ENCODE results near the gene ADGRD2.
"Not testable (repeated sequence)": the region's sequence is repeated elsewhere in the genome, so short reads cannot be mapped to it uniquely, and the experiment has no call there.

ADGRD2 gene

DNA sequence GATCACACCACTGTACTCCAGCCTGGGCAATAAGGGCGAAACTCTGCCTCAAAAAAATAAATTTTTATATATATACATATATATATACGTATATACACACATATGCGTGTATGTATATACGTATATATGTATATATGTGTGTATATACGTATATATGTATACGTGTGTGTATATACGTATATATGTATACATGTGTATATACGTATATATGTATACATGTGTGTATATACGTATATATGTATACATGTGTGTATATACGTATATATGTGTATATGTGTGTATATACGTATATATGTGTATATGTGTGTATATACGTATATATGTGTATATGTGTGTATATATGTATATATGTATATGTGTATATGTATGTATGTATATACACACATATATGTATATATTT is 24.5 kb upstream of the ADGRD2 start:
- H3K4me3 Mint-ChIP-seq; H3K36me3 Mint-ChIP-seq (ENCODE audit: low read depth); DNase-seq; H3K27ac Mint-ChIP-seq; H3K4me1 Mint-ChIP-seq; H3K9me3 Mint-ChIP-seq; H3K27me3 Mint-ChIP-seq; ATAC-seq: not testable (repeated sequence)

DNA sequence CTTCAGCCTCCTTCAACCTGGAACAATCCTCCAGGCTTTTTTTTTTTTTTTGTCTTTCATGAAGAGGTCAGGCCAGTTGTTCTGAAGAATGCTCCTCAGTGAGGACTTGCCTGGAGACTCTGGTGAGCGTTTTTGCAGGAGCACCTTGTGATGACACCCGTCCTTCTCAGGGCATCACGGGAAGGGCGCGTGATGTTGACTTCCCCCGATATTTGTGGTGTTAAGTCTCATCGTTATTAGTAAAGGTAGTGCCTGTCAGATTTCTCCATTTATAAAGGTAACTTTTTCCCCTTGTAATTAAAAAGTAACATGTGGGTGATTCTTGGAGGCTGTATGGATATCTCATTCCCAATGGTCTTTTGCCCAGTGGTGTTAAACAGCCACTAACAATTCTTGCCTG is 23.9 kb upstream of the ADGRD2 start:
- DNase-seq: no peak
- H3K36me3 Mint-ChIP-seq (ENCODE audit: low read depth): no peaks in the 10 kb centered on the region
- H3K4me3 Mint-ChIP-seq: no peak overlapping the region
- no peaks in the 10 kb centered on the region for H3K9me3 Mint-ChIP-seq
- no peaks in the 10 kb centered on the region for H3K4me1 Mint-ChIP-seq
- no peak overlapping the region for H3K27ac Mint-ChIP-seq
- no peaks in the 10 kb centered on the region for H3K27me3 Mint-ChIP-seq
- no peak for ATAC-seq

- no peak for ATAC-seq
- H3K4me3 Mint-ChIP-seq: no peak overlapping the region
- DNase-seq: no peak
- no peaks in the 10 kb centered on the region for H3K9me3 Mint-ChIP-seq
- H3K4me1 Mint-ChIP-seq: no peaks in the 10 kb centered on the region
- H3K27ac Mint-ChIP-seq: no peak overlapping the region
- no peaks in the 10 kb centered on the region for H3K36me3 Mint-ChIP-seq (ENCODE audit: low read depth)
- no peaks in the 10 kb centered on the region for H3K27me3 Mint-ChIP-seq
These were observed 23.0 kb upstream of the ADGRD2 start for GRCh38 chr9:124427281-124427680.

DNA sequence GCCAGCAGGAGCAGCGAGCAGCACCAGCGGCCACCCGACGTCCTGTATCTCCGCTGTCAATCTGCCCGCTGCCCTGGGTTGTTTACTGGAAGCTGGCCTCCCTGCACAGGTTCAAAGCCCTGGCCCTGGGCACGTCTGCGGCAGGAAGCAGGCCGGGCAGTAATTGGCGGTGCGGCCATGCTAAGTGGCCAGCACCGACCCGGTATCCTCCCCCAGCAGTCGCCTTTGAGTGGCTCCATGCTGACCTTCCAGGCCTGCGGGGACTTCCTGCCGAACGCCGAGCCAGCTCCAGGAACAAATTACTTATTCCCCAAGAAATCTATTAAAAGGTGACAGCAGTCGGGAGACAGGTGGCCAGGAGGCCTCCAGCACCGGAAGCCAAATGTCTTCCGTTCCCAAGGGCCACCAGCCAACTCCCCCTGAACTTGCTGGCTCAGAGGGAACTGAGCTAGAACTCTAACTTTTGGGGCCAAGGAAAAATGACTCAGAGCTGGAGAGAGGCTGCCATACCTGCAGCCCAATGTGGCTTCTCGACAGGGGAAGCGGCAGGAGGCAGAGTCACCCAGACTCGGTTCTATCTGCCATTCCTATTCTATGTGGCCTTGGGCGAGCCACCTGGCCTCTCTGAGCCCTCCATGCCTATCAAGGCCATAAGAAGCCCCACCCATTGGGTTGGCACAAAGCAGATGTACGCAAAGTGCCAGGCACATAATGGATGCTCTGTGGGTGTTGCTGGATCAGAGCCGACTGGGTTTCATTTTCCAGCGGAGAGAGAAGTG is 21.3 kb upstream of the ADGRD2 start:
- H3K4me3 Mint-ChIP-seq: no peak overlapping the region
- H3K36me3 Mint-ChIP-seq (ENCODE audit: low read depth): no peaks in the 10 kb centered on the region
- H3K27ac Mint-ChIP-seq: no peak overlapping the region
- ATAC-seq (no peak), DNase-seq (no peak)
- H3K27me3 Mint-ChIP-seq: peaks cover 2% of the 10 kb centered on the region
- H3K9me3 Mint-ChIP-seq: no peaks in the 10 kb centered on the region
- H3K4me1 Mint-ChIP-seq: no peaks in the 10 kb centered on the region

DNA sequence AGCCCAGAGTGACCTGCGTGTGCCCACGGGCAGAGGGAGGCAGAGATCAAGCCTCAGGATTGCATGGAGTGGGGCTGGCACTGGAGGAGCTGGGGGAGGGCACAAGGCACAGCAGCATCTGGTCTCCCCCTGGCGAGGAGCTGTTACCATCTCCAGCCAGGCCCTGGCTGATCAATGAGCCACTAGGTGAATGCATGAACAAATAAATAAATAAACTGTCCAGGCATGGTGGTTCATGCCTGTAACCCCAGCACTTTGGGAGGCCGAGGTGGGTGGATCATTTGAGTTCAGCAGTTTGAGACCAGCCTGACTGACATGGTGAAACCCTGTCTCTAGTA is 20.8 kb upstream of the ADGRD2 start:
- no peak for DNase-seq
- Mint-ChIP-seq H3K36me3 (ENCODE audit: low read depth) (no peaks in the 10 kb centered on the region), H3K4me1 (no peaks in the 10 kb centered on the region), H3K9me3 (no peaks in the 10 kb centered on the region), H3K4me3 (no peak overlapping the region), H3K27me3 (peaks cover 2% of the 10 kb centered on the region), H3K27ac (no peak overlapping the region)
- no peak for ATAC-seq

- Mint-ChIP-seq H3K4me3 (no peak overlapping the region), H3K36me3 (ENCODE audit: low read depth) (peaks cover 2% of the 10 kb centered on the region), H3K9me3 (no peaks in the 10 kb centered on the region), H3K27me3 (peaks cover 12% of the 10 kb centered on the region), H3K4me1 (no peaks in the 10 kb centered on the region), H3K27ac (no peak overlapping the region)
- no peak for ATAC-seq
- DNase-seq: no peak
These were observed 13.9 kb upstream of the ADGRD2 start for GRCh38 chr9:124436320-124436719.

GRCh38 chr9:124437086-124437485 is 13.2 kb upstream of the ADGRD2 start:
- Mint-ChIP-seq H3K9me3 (no peaks in the 10 kb centered on the region), H3K27ac (no peak overlapping the region), H3K4me1 (no peaks in the 10 kb centered on the region), H3K4me3 (no peak overlapping the region), H3K27me3 (peaks cover 18% of the 10 kb centered on the region), H3K36me3 (ENCODE audit: low read depth) (peaks cover 2% of the 10 kb centered on the region)
- ATAC-seq (no peak), DNase-seq (no peak)

GRCh38 chr9:124438091-124438490 is 12.2 kb upstream of the ADGRD2 start:
- ATAC-seq (no peak), DNase-seq (no peak)
- H3K27me3 Mint-ChIP-seq: peaks cover 20% of the 10 kb centered on the region
- H3K27ac Mint-ChIP-seq: no peak overlapping the region
- H3K36me3 Mint-ChIP-seq (ENCODE audit: low read depth): peaks cover 2% of the 10 kb centered on the region
- no peaks in the 10 kb centered on the region for H3K9me3 Mint-ChIP-seq
- no peaks in the 10 kb centered on the region for H3K4me1 Mint-ChIP-seq
- no peak overlapping the region for H3K4me3 Mint-ChIP-seq

GRCh38 chr9:124439086-124439485 is 11.2 kb upstream of the ADGRD2 start:
- Mint-ChIP-seq H3K27ac (no peak overlapping the region), H3K27me3 (peaks cover 25% of the 10 kb centered on the region), H3K36me3 (ENCODE audit: low read depth) (peaks cover 2% of the 10 kb centered on the region), H3K4me3 (no peak overlapping the region), H3K9me3 (no peaks in the 10 kb centered on the region), H3K4me1 (no peaks in the 10 kb centered on the region)
- ATAC-seq: no peak
- no peak for DNase-seq

DNA sequence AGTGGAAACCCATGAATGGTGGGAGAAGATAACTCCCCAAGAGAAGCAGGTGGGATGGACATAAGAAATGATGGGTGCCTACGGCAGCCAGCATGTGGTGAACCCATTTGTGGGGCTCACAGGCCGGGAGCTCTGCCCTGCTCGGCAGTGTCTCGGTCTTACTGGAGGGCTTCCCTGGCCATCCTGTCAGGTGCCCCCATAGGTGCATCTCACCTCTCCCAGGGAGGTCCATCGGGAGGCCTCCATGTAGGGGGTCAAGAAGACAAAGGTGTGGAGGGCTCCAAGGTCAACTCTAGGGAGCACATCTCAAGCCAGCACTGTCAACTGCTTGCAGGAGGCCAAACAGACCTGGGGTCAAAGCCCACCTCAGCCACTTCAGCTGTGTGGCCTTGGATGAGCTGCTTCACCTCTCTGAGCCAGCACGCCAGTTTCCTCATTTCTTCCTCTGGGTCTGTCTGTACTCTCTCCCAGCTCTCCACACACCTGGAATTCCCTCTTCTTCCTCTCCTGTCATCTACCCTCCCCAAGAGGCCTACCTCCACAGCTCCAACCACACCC is 10.5 kb upstream of the ADGRD2 start:
- peaks cover 2% of the 10 kb centered on the region for H3K36me3 Mint-ChIP-seq (ENCODE audit: low read depth)
- no peak overlapping the region for H3K4me3 Mint-ChIP-seq
- H3K27ac Mint-ChIP-seq: no peak overlapping the region
- H3K9me3 Mint-ChIP-seq: no peaks in the 10 kb centered on the region
- no peak for DNase-seq
- H3K4me1 Mint-ChIP-seq: no peaks in the 10 kb centered on the region
- no peak for ATAC-seq
- H3K27me3 Mint-ChIP-seq: peaks cover 26% of the 10 kb centered on the region

DNA sequence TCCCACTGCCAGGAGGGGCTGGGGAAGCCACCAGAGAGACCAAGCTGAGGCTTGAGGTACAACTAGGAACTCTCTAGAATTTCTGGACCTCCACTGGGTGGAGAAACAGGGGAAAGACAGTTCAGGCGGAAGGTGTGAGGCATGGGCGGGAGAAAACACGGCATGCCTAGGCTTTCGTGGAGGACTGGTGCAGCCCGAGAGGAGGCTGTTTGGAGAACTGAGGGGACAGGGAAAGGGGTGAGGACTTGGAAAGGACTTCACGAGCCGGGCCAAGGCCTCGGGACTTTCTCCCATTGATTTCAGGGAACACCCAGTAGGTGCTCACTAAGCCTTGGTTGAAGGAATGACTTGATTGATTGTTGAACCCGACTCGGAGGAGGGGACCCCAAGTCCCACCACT is 9.5 kb upstream of the ADGRD2 start:
- DNase-seq (no peak), ATAC-seq (no peak)
- Mint-ChIP-seq H3K4me1 (no peaks in the 10 kb centered on the region), H3K36me3 (ENCODE audit: low read depth) (peaks cover 2% of the 10 kb centered on the region), H3K27me3 (peaks cover 26% of the 10 kb centered on the region), H3K9me3 (no peaks in the 10 kb centered on the region), H3K27ac (no peak overlapping the region), H3K4me3 (no peak overlapping the region)

- H3K27me3 Mint-ChIP-seq: peaks cover 26% of the 10 kb centered on the region
These were observed 9.0 kb upstream of the ADGRD2 start for GRCh38 chr9:124441291-124441690.

GRCh38 chr9:124442379-124442778 is 7.9 kb upstream of the ADGRD2 start:
- no peak for DNase-seq
- no peak for ATAC-seq
- no peak overlapping the region for H3K4me3 Mint-ChIP-seq
- H3K36me3 Mint-ChIP-seq (ENCODE audit: low read depth): peaks cover 2% of the 10 kb centered on the region
- H3K4me1 Mint-ChIP-seq: no peaks in the 10 kb centered on the region
- peaks cover 26% of the 10 kb centered on the region for H3K27me3 Mint-ChIP-seq
- no peaks in the 10 kb centered on the region for H3K9me3 Mint-ChIP-seq
- H3K27ac Mint-ChIP-seq: no peak overlapping the region

More at GRCh38 chr9:124441291-124441690, 9.0 kb upstream of the ADGRD2 start:
- ATAC-seq (no peak), DNase-seq (no peak)
- Mint-ChIP-seq H3K36me3 (ENCODE audit: low read depth) (peaks cover 2% of the 10 kb centered on the region), H3K9me3 (no peaks in the 10 kb centered on the region), H3K27ac (no peak overlapping the region), H3K4me3 (no peak overlapping the region), H3K4me1 (no peaks in the 10 kb centered on the region)

- DNase-seq (no peak), ATAC-seq (no peak)
- H3K4me1 Mint-ChIP-seq: no peaks in the 10 kb centered on the region
- no peaks in the 10 kb centered on the region for H3K9me3 Mint-ChIP-seq
- no peak overlapping the region for H3K27ac Mint-ChIP-seq
- H3K27me3 Mint-ChIP-seq: peaks cover 26% of the 10 kb centered on the region
- no peak overlapping the region for H3K4me3 Mint-ChIP-seq
- H3K36me3 Mint-ChIP-seq (ENCODE audit: low read depth): peaks cover 2% of the 10 kb centered on the region
These were observed 7.4 kb upstream of the ADGRD2 start for GRCh38 chr9:124442826-124443225.

GRCh38 chr9:124443625-124444024 is 6.6 kb upstream of the ADGRD2 start:
- no peak overlapping the region for H3K4me3 Mint-ChIP-seq
- ATAC-seq: no peak
- H3K27me3 Mint-ChIP-seq: peaks cover 26% of the 10 kb centered on the region

GRCh38 chr9:124444166-124444565 is 6.1 kb upstream of the ADGRD2 start:
- Mint-ChIP-seq H3K9me3 (no peaks in the 10 kb centered on the region), H3K36me3 (ENCODE audit: low read depth) (peaks cover 2% of the 10 kb centered on the region), H3K27me3 (peaks cover 26% of the 10 kb centered on the region), H3K4me3 (no peak overlapping the region), H3K4me1 (no peaks in the 10 kb centered on the region), H3K27ac (no peak overlapping the region)
- DNase-seq (no peak), ATAC-seq (no peak)

More at GRCh38 chr9:124443625-124444024, 6.6 kb upstream of the ADGRD2 start:
- peaks cover 2% of the 10 kb centered on the region for H3K36me3 Mint-ChIP-seq (ENCODE audit: low read depth)
- no peaks in the 10 kb centered on the region for H3K4me1 Mint-ChIP-seq
- no peak for DNase-seq
- no peak overlapping the region for H3K27ac Mint-ChIP-seq
- H3K9me3 Mint-ChIP-seq: no peaks in the 10 kb centered on the region
